Endothelial cell of umbilical vein (primary cell): ENCODE measurements around the gene PLK5.

Experiments
- CTCF ChIP-seq, 2 donors: IDR thresholded peaks; 1 replicate in 1 of 2; 2 replicates in 1 of 2; pipeline ENCODE4 v1.5.1; 2011; ENCODE audit warnings: low read length in 2 of 2, mild to moderate bottlenecking in 2 of 2, moderate library complexity in 2 of 2, control low read depth in 1 of 2, inconsistent platforms in 1 of 2, low read depth in 1 of 2; ENCODE audit not compliant: insufficient read depth in 1 of 2; ENCODE audit errors: extremely low read depth in 1 of 2
- EZH2 ChIP-seq: IDR thresholded peaks from 2 replicates; pipeline ENCODE4 v1.6.1; 2012; ENCODE audit warnings: borderline replicate concordance, low read depth, mild to moderate bottlenecking, moderate library complexity, low read length, inconsistent platforms; ENCODE audit not compliant: severe bottlenecking
- POLR2A ChIP-seq: IDR thresholded peaks from 2 replicates; pipeline ENCODE4 v1.6.1; 2012; ENCODE audit warnings: low read depth, mild to moderate bottlenecking, control low read depth, low read length

DNA sequence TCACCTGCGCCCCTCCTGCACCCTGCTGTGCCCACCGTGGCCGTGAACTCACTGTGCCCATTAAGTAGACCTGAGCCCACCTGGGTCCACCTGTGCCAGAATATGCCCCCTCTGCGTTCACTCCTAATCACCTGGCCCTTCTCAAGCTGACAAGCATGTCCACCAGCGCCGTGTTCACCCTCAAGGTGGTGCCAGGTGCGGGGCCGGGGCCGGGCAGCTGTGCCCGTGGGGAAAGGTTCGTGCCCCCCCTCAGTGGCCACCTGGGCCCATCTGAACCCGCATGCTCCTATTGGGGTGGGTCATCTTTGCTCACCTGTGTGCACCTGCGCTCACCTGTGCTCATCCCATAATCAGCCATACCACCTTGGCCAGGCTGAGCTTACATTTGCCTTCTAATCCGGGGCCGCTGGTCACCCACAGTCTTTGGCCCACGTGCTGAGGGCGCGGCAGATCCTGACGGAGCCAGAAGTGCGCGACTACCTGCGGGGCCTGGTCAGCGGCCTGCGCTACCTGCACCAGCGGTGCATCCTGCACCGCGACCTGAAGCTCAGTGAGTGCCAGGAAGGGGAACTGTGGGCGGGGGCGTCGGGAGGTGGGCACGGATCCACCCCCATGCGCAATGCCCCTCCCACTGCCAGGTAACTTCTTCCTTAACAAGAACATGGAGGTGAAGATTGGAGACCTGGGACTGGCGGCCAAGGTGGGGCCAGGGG lies 2.3 kb downstream of the PLK5 start:
- TF ChIP-seq EZH2 (peak; percentile 3), CTCF (IDR thresholded peaks at IDR 0.05; ENCODE audit: extremely low read depth in 1 of 2, insufficient read depth in 1 of 2, low read depth in 1 of 2, low read length in 2 of 2) (no peak), POLR2A (no peak)
